NB4 (cell line): Measurements from ENCODE around the gene ZBTB9.
A peak's percentile ranks its signal among the peaks of the same experiment; 100 is the strongest.

Source experiments
- DNase-seq: peaks from one replicate; pipeline ENCODE4 v3.0.0; 2010; ENCODE audit warnings: low read depth
- H3K4me3 ChIP-seq: one replicate; pipeline ENCODE4 v1.5.1; 2011; ENCODE audit warnings: mild to moderate bottlenecking, low read depth, low read length, moderate library complexity
- MYC ChIP-seq: IDR thresholded peaks from 2 replicates; pipeline ENCODE4 v1.6.1; 2011; ENCODE audit warnings: low read depth, low read length
- POLR2A ChIP-seq: IDR thresholded peaks from 2 replicates; pipeline ENCODE4 v1.6.1; 2011; ENCODE audit warnings: mild to moderate bottlenecking; ENCODE audit not compliant: insufficient read length; ENCODE audit errors: extremely low read depth
- TF ChIP-seq, protein P1 (sequence below): IDR thresholded peaks from one replicate; pipeline ENCODE4 v1.5.1; 2012; ENCODE audit warnings: low read depth, low read length
- TF ChIP-seq, protein P2 (sequence below): IDR thresholded peaks from 2 replicates; pipeline ENCODE4 v1.6.1; 2011; ENCODE audit warnings: low read depth, low read length

ZBTB9 gene

DNA sequence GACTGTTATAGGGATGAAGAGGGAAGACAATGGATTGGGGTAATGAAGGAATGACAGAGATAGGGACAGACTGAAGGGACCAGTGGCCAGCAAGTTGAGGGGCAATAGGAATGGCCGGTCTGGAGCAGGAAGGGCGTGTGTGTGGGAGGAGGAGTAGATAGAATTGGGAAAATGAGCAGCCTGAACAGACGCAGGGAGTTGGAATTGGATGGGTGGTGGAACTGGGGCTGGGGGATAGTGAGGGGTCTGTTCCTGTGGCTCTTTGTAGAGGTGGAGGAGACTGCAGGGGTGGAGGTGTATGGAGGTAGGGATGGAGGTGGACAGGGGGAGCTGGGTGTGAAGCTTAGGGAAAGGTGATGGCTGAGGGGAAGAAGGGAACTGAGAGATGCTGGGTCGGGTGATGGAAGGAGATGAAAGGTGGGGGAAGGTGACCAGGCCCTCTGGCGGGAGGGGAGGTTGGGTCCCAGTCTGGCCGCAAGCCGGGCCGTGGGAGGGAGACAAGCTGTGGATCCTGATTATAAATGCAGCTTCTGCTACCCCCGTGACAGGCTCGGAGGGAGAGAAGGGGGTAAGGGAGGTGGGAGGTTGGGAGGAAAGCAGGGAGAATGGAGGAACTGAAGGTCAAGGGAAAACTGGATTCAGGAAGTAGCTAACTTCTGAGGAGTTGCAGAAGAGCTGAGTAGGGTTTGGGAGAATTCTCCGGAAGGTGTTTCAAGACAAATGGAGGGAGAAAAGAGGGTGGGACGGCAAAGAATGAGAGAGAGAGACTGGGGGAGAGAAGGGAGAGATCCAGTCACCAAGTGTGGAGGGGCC, 29.3 kb upstream of the ZBTB9 start:
- H3K4me3 ChIP-seq, result peak overlapping the region; percentile 93
- no peak for TF ChIP-seq MYC
- TF ChIP-seq, protein P1, sequence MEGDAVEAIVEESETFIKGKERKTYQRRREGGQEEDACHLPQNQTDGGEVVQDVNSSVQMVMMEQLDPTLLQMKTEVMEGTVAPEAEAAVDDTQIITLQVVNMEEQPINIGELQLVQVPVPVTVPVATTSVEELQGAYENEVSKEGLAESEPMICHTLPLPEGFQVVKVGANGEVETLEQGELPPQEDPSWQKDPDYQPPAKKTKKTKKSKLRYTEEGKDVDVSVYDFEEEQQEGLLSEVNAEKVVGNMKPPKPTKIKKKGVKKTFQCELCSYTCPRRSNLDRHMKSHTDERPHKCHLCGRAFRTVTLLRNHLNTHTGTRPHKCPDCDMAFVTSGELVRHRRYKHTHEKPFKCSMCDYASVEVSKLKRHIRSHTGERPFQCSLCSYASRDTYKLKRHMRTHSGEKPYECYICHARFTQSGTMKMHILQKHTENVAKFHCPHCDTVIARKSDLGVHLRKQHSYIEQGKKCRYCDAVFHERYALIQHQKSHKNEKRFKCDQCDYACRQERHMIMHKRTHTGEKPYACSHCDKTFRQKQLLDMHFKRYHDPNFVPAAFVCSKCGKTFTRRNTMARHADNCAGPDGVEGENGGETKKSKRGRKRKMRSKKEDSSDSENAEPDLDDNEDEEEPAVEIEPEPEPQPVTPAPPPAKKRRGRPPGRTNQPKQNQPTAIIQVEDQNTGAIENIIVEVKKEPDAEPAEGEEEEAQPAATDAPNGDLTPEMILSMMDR, result no peak
- TF ChIP-seq POLR2A, result no peak
- TF ChIP-seq, protein P2, sequence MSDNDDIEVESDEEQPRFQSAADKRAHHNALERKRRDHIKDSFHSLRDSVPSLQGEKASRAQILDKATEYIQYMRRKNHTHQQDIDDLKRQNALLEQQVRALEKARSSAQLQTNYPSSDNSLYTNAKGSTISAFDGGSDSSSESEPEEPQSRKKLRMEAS, result no peak

DNA sequence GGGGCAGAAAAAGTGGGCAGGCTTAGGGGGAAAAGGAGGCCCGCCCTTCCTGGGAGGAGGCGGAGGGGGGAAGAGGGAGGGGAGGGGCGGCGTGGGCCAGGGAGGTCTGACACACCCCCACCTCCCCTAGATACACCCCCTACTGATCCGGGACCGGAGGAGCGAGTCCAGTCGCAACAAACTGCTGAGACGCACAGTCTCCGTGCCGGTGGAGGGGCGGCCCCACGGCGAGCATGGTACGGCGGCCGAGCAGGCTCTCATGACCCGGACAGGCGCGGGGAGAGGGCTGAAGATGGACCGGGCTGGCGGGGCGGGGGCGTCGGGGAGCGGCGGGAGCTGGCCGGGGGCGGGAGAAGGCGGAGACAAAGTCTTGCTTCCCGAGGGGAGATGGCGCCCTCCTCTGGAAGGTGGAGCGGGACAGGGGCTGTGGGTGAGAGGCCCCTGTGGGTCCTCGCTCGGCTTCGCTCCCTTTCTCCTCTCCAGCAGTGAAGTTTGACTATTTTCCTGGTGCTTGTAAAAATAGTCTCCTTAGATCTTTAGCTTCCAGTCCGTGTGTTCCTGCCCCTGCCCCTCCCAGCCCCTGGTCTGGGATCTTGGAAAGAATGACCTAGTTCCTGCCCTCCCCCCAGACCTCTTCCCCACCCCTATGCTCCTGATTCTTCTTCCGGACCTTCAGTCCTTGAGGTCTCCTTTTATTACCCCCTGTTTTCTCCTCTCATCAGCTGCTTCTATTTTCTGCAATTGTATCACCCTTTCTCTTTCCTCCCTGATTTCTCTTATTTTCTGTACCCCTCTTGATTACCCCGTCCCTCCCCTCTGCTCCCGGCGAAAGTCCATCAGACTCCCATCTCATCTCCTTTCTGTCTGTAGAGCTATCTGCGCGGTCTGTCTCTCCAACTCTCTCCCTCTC, 28.5 kb upstream of the ZBTB9 start:
- DNase-seq, result peak; percentile 93
- TF ChIP-seq, protein P1, result peak; percentile 62
- TF ChIP-seq, protein P2, result peak; percentile 72
- TF ChIP-seq POLR2A, result no peak
- TF ChIP-seq MYC, result peak; percentile 93

More for the DNA sequence above, 29.3 kb upstream of the ZBTB9 start:
- no peak for DNase-seq

DNA sequence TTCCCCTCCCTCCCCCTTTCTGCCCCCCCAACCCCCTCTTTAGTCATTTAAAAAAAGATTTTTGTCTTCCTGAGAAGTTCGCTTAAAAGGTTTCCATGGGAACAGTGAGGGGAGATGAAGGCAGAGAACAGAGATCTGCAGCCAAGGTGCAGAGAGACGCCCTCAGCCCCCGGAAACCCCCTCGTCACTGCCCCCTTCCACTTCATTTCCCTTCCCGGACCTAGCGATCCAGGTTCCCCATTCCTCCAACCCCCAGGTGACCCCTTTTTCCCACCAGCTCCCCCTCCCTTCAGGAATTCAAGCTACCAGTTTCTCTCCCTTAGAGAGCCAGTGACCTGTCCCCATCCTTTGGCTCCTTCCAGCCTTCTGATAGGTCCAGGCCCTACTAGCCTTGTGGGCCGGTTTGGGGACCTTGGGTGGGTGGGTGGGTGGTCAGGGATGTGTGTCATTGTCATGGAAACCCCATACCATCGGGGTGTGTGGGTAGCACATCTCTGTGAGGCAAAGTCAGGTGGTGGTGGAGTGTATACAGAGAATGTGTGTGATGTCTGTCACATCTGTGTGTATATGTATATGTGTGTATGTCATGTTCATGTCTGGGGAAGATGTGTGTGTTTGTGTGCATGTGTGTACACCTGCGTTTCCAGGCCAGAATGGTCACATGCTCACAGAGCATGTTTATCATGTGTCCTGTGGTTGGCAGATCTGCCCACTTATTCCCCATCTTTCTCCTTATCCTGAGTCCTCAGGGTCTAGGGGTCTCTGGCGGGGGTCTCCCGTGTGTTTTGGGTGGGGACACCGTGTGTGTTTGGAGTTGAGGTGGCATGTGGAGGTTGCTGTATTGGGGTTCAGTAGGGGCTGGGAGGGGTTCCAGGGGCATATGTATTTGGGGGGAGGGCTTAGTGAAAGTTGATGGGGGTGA, 27.5 kb upstream of the ZBTB9 start:
- peak overlapping the region; percentile 93 for H3K4me3 ChIP-seq
- DNase-seq, result peak; percentile 26

More for the DNA sequence above, 28.5 kb upstream of the ZBTB9 start:
- H3K4me3 ChIP-seq, result peak overlapping the region; percentile 93

DNA sequence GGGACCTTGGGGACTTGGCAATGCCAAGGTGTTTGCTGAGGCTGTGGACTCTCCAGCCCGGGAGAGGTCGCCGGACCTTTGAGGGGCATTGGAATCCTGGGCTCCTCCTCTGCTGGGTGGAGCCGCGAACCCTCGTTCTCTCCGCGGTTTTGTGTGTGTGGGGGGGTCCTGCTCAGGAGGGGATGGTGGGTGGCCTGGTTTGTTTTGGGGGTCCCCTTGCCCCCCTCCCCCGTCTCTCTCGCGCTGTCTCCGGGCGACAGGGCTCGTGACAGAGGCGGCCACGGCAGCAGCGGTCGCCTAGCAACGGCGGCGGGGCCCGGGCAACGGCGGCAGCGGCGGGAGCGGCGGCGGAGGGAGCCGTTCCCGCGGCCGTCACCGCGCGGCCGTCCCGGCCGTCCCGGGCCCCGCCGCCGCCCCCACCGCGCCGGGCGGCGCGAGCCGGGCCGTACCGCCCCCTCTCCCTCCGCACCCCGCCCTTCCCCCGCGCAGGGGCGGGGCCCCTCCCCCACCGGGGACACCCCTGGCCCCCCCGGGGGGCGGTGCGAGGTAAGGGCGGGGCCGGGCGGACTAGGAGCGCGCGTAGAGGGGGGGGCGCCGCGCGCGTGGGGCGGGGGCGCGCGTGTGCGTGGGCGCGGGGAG, 26.7 kb upstream of the ZBTB9 start:
- TF ChIP-seq, protein P1, result no peak
- no peak for TF ChIP-seq POLR2A
- TF ChIP-seq, protein P2, result no peak
- TF ChIP-seq MYC, result no peak
- peak; percentile 47 for DNase-seq
- H3K4me3 ChIP-seq, result peak overlapping the region; percentile 51

More for the DNA sequence above, 27.5 kb upstream of the ZBTB9 start:
- TF ChIP-seq, protein P2, result no peak
- TF ChIP-seq POLR2A (no peak), MYC (no peak)
- TF ChIP-seq, protein P1, result no peak
